ENCODE measurements around the gene FAM53B.

DNA sequence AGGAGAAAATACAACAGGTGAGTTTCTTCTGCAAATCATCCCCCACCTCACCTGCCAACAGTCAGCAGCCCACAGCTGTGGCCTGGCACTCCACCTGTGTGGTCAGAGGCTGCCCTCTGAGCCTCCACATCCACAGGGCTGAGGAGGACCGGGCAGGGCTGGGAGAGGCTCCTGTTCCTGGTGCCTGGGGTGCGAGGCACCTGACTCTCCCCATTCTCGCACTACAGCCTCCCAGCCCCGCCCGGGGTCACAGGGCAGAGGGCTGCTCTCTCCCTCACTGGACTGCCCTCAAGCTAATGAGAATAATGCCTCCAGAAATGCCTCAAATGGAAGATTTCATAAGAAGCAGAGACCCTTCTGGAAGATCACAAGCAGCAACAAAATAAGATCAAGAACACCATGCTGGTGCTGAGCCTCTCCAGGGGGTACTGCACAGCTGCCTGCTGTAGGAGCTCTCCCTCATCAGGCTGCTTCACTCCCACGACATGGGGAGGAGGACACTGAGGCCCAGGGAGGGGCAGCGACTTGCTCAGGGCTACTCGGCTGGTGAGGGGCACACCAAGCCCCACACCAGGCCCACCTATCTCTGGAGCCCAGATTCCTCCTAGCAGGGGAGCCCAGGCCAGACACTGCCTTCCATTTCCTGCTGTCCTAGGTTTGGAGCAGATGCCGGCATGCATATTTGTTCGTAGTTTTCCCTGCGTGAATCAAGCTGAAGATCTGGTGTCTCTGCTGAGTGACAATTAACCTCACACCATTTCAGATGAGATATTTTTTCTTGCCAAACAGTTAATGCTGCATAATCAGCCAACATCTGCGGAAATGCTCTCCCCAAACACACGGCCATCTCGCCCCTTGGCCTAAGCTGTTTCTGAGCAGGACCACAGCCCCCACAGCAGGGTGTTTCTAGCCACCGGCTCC, 76.5 kb downstream of the FAM53B start:
- TF ChIP-seq, protein P1, sequence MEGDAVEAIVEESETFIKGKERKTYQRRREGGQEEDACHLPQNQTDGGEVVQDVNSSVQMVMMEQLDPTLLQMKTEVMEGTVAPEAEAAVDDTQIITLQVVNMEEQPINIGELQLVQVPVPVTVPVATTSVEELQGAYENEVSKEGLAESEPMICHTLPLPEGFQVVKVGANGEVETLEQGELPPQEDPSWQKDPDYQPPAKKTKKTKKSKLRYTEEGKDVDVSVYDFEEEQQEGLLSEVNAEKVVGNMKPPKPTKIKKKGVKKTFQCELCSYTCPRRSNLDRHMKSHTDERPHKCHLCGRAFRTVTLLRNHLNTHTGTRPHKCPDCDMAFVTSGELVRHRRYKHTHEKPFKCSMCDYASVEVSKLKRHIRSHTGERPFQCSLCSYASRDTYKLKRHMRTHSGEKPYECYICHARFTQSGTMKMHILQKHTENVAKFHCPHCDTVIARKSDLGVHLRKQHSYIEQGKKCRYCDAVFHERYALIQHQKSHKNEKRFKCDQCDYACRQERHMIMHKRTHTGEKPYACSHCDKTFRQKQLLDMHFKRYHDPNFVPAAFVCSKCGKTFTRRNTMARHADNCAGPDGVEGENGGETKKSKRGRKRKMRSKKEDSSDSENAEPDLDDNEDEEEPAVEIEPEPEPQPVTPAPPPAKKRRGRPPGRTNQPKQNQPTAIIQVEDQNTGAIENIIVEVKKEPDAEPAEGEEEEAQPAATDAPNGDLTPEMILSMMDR (IDR thresholded peaks at IDR 0.05): no peak
- TF ChIP-seq POLR2A (IDR thresholded peaks at IDR 0.05): no peak

Data from Peyer's patch (tissue), 4 donors.